HTERT RPE-1 (cell line): ENCODE data around the gene PLN.

Experiments used
- in situ Hi-C: fragments of 300-500 bp; cut with MboI; formaldehyde crosslinking; loops from 4 replicates; pipeline ENCODE4 v1.14.3; 2020; ENCODE audit warnings: low sequenced_read_pairs

PLN gene

GRCh38 chr6:118536478-118536877 is 11.6 kb upstream of the PLN start:
- in situ Hi-C loops, result no loop called here

DNA sequence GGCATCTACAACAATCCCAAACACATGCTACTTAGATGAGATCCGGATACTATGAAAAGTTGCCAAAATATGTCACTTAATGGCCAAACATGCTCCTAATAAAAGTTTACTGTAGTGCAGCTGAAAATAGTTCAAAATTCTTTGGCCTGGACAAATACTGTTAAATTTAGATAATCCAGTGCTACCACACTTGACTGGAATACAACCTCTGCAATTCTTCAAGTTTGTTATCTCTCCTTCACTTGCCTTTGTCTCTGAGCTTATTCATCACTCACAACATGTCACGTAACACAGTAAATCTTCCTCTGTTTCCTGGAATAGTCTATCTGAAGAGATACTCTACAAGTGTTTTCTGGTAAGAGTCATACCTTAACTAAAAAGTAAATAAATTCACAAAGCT is 10.5 kb upstream of the PLN start:
- in situ Hi-C loops, result no loop called here

GRCh38 chr6:118542184-118542952 is 5.7 kb upstream of the PLN start:
- in situ Hi-C loops, result no loop called here

GRCh38 chr6:118544105-118544504 is 4.0 kb upstream of the PLN start:
- in situ Hi-C loops, result no loop called here

- in situ Hi-C loops, result no loop called here
Measured at GRCh38 chr6:118546164-118546879, 1.8 kb upstream of the PLN start.

GRCh38 chr6:118546880-118547218 is 1.2 kb upstream of the PLN start:
- in situ Hi-C loops, result no loop called here

GRCh38 chr6:118548613-118549012 is 517 bp downstream of the PLN start:
- in situ Hi-C loops, result no loop called here

DNA sequence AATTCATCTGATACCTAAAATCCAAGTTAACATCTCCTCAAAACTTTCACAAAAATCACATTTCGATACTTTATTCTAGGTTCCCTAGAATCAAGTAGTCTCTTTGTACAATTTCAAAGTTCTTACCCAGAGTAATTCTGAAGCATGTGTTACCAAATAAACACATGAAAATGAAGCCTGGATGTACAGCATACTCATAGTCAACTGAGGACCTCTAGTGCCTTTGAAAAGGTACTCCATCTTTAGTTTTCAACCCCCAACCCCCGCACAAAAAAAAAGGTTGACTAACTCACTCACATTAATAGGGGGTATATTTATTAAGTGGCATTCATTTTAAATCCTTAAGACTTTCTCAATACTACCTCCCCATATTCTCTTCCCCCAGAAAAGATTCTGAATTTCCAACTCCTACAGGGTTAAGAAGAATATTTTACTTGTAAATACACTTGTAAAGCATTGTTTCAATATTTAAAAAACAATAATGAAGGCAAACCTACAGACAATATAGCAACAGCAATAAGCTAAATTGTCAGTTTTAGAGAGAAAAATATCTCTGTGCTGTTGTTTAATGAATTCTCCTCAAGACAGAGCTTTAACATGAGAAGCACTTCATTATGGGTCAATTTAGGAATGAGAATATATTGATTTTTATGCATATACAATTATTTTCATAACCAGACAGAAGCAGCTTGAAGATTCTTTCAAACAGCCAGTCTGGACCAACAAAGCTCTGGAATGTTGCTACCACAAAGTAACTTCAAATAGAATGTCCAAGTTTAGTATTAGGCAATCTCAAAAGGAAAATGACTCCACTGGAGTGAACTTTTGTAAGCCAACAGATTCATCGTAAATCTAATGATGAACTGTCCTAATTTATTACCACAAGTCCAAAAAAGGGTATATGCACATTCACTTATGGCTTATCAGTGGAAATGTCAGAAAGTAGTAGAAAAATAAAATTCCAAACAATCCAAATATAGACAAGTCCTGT is 3.3 kb downstream of the PLN start:
- in situ Hi-C loops, result no loop called here

- in situ Hi-C loops, result no loop called here
Measured at GRCh38 chr6:118553132-118553531, 5.0 kb downstream of the PLN start.

DNA sequence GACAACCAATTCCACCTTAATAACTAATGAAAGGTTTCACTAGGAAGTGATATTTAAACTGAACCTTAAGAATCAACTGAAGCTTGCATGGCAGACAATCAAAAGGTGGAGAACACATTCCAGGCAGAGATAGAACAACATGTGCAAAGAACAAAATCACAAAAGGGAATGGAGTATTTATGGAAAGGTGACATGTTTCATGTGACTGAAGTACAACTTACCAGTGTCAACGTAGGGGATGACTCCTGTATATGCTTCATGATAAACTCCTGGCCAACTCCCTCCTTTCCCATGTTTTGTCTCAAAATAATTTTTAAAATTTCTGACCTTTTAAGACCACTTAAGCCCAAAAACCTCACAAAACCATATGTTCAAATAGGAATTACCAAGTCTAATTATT is 6.6 kb downstream of the PLN start:
- in situ Hi-C loops, result no loop called here

- in situ Hi-C loops, result no loop called here
Measured at GRCh38 chr6:118558464-118559217, 10.5 kb downstream of the PLN start.

GRCh38 chr6:118559659-118560058 is 11.6 kb downstream of the PLN start:
- in situ Hi-C loops, result no loop called here

DNA sequence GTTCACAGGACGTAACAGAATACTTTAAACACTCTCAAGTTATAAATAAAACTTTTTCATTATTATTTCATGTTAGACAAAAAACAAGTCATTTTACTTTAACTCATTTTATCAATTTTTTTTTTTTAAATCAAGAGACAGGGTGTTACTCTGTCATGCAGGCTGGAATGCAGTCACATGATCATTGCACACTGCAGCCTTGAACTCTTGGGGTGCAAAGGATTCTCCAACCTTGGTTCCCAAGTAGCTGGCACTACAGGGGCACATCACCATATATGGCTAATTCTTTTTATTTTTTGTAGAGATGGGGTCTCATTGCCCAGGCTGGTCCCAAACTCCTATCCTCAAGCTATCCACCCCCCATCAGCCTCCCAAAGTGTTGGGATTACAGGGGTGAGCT is 14.2 kb downstream of the PLN start:
- in situ Hi-C loops, result no loop called here

GRCh38 chr6:118562959-118563358 is 14.9 kb downstream of the PLN start:
- in situ Hi-C loops, result no loop called here

GRCh38 chr6:118565311-118565960 is 17.3 kb downstream of the PLN start:
- in situ Hi-C loops, result no loop called here

GRCh38 chr6:118567974-118568373 is 19.9 kb downstream of the PLN start:
- in situ Hi-C loops, result no loop called here

- in situ Hi-C loops, result no loop called here
Measured at GRCh38 chr6:118569498-118569897, 21.4 kb downstream of the PLN start.

- in situ Hi-C loops, result no loop called here
Measured at GRCh38 chr6:118571121-118571520, 23.0 kb downstream of the PLN start.

DNA sequence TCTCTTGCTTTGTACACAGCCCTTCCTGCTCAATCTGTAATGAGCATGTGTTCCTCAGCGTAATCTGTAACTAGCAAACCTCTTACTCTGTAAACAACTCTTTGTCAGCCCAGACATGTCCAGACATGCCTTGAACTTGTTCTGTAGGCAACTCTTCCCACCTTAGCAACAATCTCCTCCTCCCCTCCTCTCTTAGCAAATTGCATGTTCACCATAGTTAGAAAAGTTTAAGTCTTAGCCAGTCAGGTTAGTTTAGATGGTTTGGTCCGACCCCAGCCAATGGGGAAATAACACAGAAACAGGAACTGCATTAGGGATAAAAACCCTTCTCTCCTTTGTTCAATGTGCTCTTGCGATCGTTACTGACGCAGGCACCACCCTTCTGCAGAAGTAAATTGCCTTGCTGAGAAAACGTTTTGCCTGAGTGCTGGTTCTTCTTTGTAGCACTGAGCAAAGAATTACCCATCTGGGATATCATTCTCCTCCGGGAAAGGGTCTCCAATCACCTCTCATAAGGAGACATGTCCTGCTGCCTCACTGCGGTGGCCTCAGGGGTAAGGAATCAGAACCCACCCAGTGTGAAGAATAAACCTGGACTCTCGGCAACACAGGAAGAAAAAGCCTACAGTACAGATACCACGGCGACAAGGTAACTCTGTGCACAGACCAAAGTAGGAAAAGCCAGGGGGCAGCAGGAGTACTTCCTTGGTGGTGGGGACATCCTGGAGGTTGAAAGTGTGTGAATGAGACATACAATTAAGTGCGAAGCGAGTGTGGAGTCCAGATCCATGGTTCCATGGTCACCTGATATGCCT is 26.2 kb downstream of the PLN start:
- in situ Hi-C loops, result no loop called here
